Chondrocyte (in vitro differentiated cells): ENCODE data around the gene NCOR2. TPM values are rescaled to one million over a fixed set of nuclear protein-coding genes. Genes with fewer than 3 reads are reported as not detected.

Experiments used
- DNase-seq: peaks from one replicate; pipeline ENCODE4 v3.0.0; 2021; ENCODE audit warnings: mixed read lengths, low spot score
- H3K27ac Mint-ChIP-seq: one replicate; pipeline ENCODE4 v1.8.0; 2021; ENCODE audit warnings: mild to moderate bottlenecking, moderate library complexity, mixed read lengths; ENCODE audit not compliant: unreplicated experiment
- H3K27me3 Mint-ChIP-seq: 2 replicates; pipeline ENCODE4 v1.8.0; 2021; ENCODE audit warnings: low read depth, mixed read lengths
- H3K36me3 Mint-ChIP-seq: 2 replicates; pipeline ENCODE4 v1.8.0; 2021; ENCODE audit warnings: low read depth, mixed read lengths
- H3K4me1 Mint-ChIP-seq: 2 replicates; pipeline ENCODE4 v1.8.0; 2021; ENCODE audit warnings: low read depth, mild to moderate bottlenecking, mixed read lengths
- H3K4me3 Mint-ChIP-seq: one replicate; pipeline ENCODE4 v1.8.0; 2021; ENCODE audit warnings: mild to moderate bottlenecking, moderate library complexity, mixed read lengths; ENCODE audit not compliant: unreplicated experiment
- H3K9me3 Mint-ChIP-seq: 2 replicates; pipeline ENCODE4 v1.8.0; 2021; ENCODE audit warnings: low read depth, mixed read lengths
- CTCF ChIP-seq: fragments of 200-600 bp; sonication (generic); IDR thresholded peaks from 2 replicates; pipeline ENCODE4 v1.5.0; 2021; ENCODE audit warnings: antibody characterized with exemption, mild to moderate bottlenecking, moderate library complexity
- total RNA-seq: library from RNA; stranded (reverse); gene quantifications from 3 replicates; pipeline ENCODE4 v1.2.1, GENCODE V29; 2021

The NCOR2 gene
- total RNA-seq, 1 donor from 2014 or later, result 327 TPM

- no peak for DNase-seq
- peak overlapping the region; percentile 68 for H3K27ac Mint-ChIP-seq
Observed at GRCh38 chr12:124534776-124535740, 32.4 kb downstream of the NCOR2 start.

GRCh38 chr12:124533456-124533855, 34.0 kb downstream of the NCOR2 start:
- Mint-ChIP-seq H3K4me1 (peaks cover 25% of the 10 kb centered on the region), H3K27me3 (no peaks in the 10 kb centered on the region), H3K36me3 (peaks cover 2% of the 10 kb centered on the region), H3K4me3 (no peak overlapping the region), H3K9me3 (no peaks in the 10 kb centered on the region), H3K27ac (peak overlapping the region; percentile 27)
- no peak for TF ChIP-seq CTCF
- no peak for DNase-seq

More at GRCh38 chr12:124534776-124535740, 32.4 kb downstream of the NCOR2 start:
- Mint-ChIP-seq H3K4me1 (peaks cover 38% of the 10 kb centered on the region), H3K36me3 (no peaks in the 10 kb centered on the region), H3K9me3 (no peaks in the 10 kb centered on the region), H3K27me3 (no peaks in the 10 kb centered on the region), H3K4me3 (no peak overlapping the region)
- TF ChIP-seq CTCF, result no peak

GRCh38 chr12:124532967-124533366, 34.4 kb downstream of the NCOR2 start:
- H3K4me1 Mint-ChIP-seq, result peaks cover 20% of the 10 kb centered on the region
- no peak overlapping the region for H3K27ac Mint-ChIP-seq
- no peaks in the 10 kb centered on the region for H3K9me3 Mint-ChIP-seq
- no peak overlapping the region for H3K4me3 Mint-ChIP-seq
- no peak for DNase-seq
- no peak for TF ChIP-seq CTCF
- peaks cover 2% of the 10 kb centered on the region for H3K36me3 Mint-ChIP-seq
- H3K27me3 Mint-ChIP-seq, result no peaks in the 10 kb centered on the region

- H3K4me1 Mint-ChIP-seq, result peaks cover 14% of the 10 kb centered on the region
- H3K36me3 Mint-ChIP-seq, result peaks cover 2% of the 10 kb centered on the region
- H3K4me3 Mint-ChIP-seq, result no peak overlapping the region
- H3K9me3 Mint-ChIP-seq, result no peaks in the 10 kb centered on the region
- peak; percentile 78 for DNase-seq
- peak overlapping the region; percentile 17 for H3K27ac Mint-ChIP-seq
- H3K27me3 Mint-ChIP-seq, result no peaks in the 10 kb centered on the region
- no peak for TF ChIP-seq CTCF
Observed at GRCh38 chr12:124532331-124532750, 35.1 kb downstream of the NCOR2 start.

GRCh38 chr12:124531906-124532305, 35.5 kb downstream of the NCOR2 start:
- no peak for DNase-seq
- no peak overlapping the region for H3K4me3 Mint-ChIP-seq
- peak overlapping the region; percentile 17 for H3K27ac Mint-ChIP-seq
- H3K36me3 Mint-ChIP-seq, result peaks cover 3% of the 10 kb centered on the region
- no peaks in the 10 kb centered on the region for H3K9me3 Mint-ChIP-seq
- no peaks in the 10 kb centered on the region for H3K27me3 Mint-ChIP-seq
- peaks cover 9% of the 10 kb centered on the region for H3K4me1 Mint-ChIP-seq
- TF ChIP-seq CTCF, result no peak
